ENCODE measurements around the gene IL17C. TPM values are rescaled to one million over a fixed set of nuclear protein-coding genes. Genes with fewer than 3 reads are reported as not detected.
A peak's percentile ranks its signal among the peaks of the same experiment; 100 is the strongest.

IL17C gene
- total and polyA plus RNA-seq, 9 of the 15 experiments (the other 6 are each of a cell fraction or from before 2014, with no cell fraction given) = not detected

DNA sequence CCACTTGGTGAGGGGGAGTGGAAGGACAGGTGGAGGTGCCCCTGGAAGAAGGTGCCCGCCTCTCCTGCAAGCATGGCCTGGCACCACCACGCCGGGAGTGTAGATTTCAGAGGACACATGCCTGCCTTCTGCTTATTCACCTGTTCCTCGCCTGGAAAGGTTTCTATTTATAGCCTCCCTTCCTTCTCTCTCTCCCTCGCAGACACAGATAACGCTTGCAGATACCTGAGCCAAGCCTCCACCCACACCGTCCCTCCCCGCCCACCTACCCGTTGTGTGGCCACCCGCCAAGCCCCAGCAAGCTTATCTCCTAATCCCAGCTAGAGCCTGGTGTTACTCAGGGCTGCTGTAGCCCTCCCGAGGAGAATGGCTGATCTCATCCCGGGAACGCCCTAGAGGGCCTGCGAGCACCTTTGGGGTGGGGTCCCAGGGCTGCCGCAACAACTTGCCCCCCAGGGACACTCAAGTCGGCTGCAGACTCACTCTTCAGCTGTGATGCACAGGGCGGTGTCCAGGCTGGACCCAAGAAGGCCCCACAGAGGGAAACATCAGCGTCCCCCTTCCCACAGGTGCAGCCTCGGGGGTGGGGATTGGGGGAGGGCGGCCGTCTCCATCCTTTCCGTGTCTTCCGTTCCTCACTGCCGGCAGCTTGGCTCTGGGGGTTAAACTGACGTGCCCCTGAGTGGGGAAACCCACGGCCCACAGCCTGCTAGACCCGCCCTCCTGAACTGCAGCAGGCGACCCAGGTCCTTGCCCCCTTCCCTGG, 49.8 kb downstream of the IL17C start (continued):
- TF ChIP-seq, protein P1, sequence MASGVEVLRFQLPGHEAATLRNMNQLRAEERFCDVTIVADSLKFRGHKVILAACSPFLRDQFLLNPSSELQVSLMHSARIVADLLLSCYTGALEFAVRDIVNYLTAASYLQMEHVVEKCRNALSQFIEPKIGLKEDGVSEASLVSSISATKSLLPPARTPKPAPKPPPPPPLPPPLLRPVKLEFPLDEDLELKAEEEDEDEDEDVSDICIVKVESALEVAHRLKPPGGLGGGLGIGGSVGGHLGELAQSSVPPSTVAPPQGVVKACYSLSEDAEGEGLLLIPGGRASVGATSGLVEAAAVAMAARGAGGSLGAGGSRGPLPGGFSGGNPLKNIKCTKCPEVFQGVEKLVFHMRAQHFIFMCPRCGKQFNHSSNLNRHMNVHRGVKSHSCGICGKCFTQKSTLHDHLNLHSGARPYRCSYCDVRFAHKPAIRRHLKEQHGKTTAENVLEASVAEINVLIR (CRISPR knock-in tag; IDR thresholded peaks at IDR 0.05) = no peak
- no peak for TF ChIP-seq DNMT1 (IDR thresholded peaks at IDR 0.05)
- TF ChIP-seq HNRNPLL (IDR thresholded peaks at IDR 0.05; ENCODE audit: low read depth, low read length, poor library complexity, severe bottlenecking) = no peak
- TF ChIP-seq MXI1 (IDR thresholded peaks at IDR 0.05; ENCODE audit: low read depth, low read length) = peak; percentile 40
- TF ChIP-seq, protein P2, sequence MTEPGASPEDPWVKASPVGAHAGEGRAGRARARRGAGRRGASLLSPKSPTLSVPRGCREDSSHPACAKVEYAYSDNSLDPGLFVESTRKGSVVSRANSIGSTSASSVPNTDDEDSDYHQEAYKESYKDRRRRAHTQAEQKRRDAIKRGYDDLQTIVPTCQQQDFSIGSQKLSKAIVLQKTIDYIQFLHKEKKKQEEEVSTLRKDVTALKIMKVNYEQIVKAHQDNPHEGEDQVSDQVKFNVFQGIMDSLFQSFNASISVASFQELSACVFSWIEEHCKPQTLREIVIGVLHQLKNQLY (CRISPR knock-in tag; conservative IDR thresholded peaks at IDR 0.05) = 0 out of 4 replicates have a peak, but pooled peaks of 1 of the 2 experiments have one; percentile 37
- peak; percentile 85 for TF ChIP-seq STAT5A (IDR thresholded peaks at IDR 0.05; ENCODE audit: borderline replicate concordance, low read length)
- peak; percentile 86 for TF ChIP-seq PML (IDR thresholded peaks at IDR 0.05; ENCODE audit: low read length)
- peak; percentile 81 for TF ChIP-seq LCOR (CRISPR knock-in tag; IDR thresholded peaks at IDR 0.05)
- TF ChIP-seq ZNF41 (CRISPR knock-in tag; conservative IDR thresholded peaks at IDR 0.05) = no peak
- TF ChIP-seq TBP (optimal IDR thresholded peaks at IDR 0.05; ENCODE audit: low read depth, low read length) = peak; percentile 38
- TF ChIP-seq GTF2A2 (tag; IDR thresholded peaks at IDR 0.05) = no peak
- TF ChIP-seq, protein P3, sequence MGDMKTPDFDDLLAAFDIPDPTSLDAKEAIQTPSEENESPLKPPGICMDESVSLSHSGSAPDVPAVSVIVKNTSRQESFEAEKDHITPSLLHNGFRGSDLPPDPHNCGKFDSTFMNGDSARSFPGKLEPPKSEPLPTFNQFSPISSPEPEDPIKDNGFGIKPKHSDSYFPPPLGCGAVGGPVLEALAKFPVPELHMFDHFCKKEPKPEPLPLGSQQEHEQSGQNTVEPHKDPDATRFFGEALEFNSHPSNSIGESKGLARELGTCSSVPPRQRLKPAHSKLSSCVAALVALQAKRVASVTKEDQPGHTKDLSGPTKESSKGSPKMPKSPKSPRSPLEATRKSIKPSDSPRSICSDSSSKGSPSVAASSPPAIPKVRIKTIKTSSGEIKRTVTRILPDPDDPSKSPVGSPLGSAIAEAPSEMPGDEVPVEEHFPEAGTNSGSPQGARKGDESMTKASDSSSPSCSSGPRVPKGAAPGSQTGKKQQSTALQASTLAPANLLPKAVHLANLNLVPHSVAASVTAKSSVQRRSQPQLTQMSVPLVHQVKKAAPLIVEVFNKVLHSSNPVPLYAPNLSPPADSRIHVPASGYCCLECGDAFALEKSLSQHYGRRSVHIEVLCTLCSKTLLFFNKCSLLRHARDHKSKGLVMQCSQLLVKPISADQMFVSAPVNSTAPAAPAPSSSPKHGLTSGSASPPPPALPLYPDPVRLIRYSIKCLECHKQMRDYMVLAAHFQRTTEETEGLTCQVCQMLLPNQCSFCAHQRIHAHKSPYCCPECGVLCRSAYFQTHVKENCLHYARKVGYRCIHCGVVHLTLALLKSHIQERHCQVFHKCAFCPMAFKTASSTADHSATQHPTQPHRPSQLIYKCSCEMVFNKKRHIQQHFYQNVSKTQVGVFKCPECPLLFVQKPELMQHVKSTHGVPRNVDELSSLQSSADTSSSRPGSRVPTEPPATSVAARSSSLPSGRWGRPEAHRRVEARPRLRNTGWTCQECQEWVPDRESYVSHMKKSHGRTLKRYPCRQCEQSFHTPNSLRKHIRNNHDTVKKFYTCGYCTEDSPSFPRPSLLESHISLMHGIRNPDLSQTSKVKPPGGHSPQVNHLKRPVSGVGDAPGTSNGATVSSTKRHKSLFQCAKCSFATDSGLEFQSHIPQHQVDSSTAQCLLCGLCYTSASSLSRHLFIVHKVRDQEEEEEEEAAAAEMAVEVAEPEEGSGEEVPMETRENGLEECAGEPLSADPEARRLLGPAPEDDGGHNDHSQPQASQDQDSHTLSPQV (IDR thresholded peaks at IDR 0.05) = peak; percentile 57; the same call in 1 of the 2 replicates
- no peak for TF ChIP-seq ILF3 (IDR thresholded peaks at IDR 0.05; ENCODE audit: borderline replicate concordance)
- peak; percentile 100 for TF ChIP-seq ZEB2 (IDR thresholded peaks at IDR 0.05)
- peak; percentile 92 for TF ChIP-seq LEF1 (IDR thresholded peaks at IDR 0.05)
- TF ChIP-seq, protein P4, sequence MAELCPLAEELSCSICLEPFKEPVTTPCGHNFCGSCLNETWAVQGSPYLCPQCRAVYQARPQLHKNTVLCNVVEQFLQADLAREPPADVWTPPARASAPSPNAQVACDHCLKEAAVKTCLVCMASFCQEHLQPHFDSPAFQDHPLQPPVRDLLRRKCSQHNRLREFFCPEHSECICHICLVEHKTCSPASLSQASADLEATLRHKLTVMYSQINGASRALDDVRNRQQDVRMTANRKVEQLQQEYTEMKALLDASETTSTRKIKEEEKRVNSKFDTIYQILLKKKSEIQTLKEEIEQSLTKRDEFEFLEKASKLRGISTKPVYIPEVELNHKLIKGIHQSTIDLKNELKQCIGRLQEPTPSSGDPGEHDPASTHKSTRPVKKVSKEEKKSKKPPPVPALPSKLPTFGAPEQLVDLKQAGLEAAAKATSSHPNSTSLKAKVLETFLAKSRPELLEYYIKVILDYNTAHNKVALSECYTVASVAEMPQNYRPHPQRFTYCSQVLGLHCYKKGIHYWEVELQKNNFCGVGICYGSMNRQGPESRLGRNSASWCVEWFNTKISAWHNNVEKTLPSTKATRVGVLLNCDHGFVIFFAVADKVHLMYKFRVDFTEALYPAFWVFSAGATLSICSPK (IDR thresholded peaks at IDR 0.05; ENCODE audit: borderline replicate concordance) = no peak; the same call in 1 of the 2 replicates
- no peak for TF ChIP-seq KAT8 (IDR thresholded peaks at IDR 0.05; ENCODE audit: low read depth)
- TF ChIP-seq, protein P5, sequence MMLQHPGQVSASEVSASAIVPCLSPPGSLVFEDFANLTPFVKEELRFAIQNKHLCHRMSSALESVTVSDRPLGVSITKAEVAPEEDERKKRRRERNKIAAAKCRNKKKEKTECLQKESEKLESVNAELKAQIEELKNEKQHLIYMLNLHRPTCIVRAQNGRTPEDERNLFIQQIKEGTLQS (IDR thresholded peaks at IDR 0.05) = peak; percentile 94
- TF ChIP-seq, protein P5 (CRISPR knock-in tag; conservative IDR thresholded peaks at IDR 0.05) = 0 out of 2 replicates have a peak, but pooled peaks have one; percentile 63
- TF ChIP-seq ZNF23 (CRISPR knock-in tag; IDR thresholded peaks at IDR 0.05) = no peak

All from K562 (cell line).